ENCODE measurements around the gene CYREN. TPM values are rescaled to one million over a fixed set of nuclear protein-coding genes. Genes with fewer than 3 reads are reported as not detected.

Gene CYREN
- total RNA-seq, 6 experiments from 2014 or later: 26.4 to 32.8 (median 30.0) TPM

GRCh38 chr7:135168489-135169140 lies 1.9 kb downstream of the CYREN start:
- Mint-ChIP-seq H3K9me3 (no peaks in the 10 kb centered on the region), H3K27me3 (ENCODE audit: insufficient read depth) (peaks cover 3% of the 10 kb centered on the region; the same call in 1 of the 2 replicates), H3K36me3 (ENCODE audit: low read depth) (peaks cover 54% of the 10 kb centered on the region), H3K27ac (peak overlapping the region; percentile 94), H3K4me1 (ENCODE audit: low read depth) (peaks cover 42% of the 10 kb centered on the region), H3K4me3 (peak overlapping the region; percentile 97)
- no peak for TF ChIP-seq CTCF (IDR thresholded peaks at IDR 0.05)
- DNase-seq: no peak

GRCh38 chr7:135168001-135168400 lies 2.5 kb downstream of the CYREN start:
- DNase-seq: no peak
- peaks cover 3% of the 10 kb centered on the region; the same call in 1 of the 2 replicates for H3K27me3 Mint-ChIP-seq (ENCODE audit: insufficient read depth)
- H3K4me3 Mint-ChIP-seq: peak overlapping the region; percentile 20; the same call in 1 of the 2 replicates
- no peak overlapping the region; the same call in 1 of the 2 replicates for H3K27ac Mint-ChIP-seq
- TF ChIP-seq CTCF (IDR thresholded peaks at IDR 0.05): no peak
- peaks cover 54% of the 10 kb centered on the region for H3K36me3 Mint-ChIP-seq (ENCODE audit: low read depth)
- H3K9me3 Mint-ChIP-seq: no peaks in the 10 kb centered on the region
- peaks cover 42% of the 10 kb centered on the region for H3K4me1 Mint-ChIP-seq (ENCODE audit: low read depth)

- TF ChIP-seq CTCF (IDR thresholded peaks at IDR 0.05): no peak
- Mint-ChIP-seq H3K27me3 (ENCODE audit: insufficient read depth) (peaks cover 3% of the 10 kb centered on the region; the same call in 1 of the 2 replicates), H3K4me3 (no peak overlapping the region), H3K27ac (no peak overlapping the region), H3K4me1 (ENCODE audit: low read depth) (peaks cover 42% of the 10 kb centered on the region), H3K9me3 (no peaks in the 10 kb centered on the region), H3K36me3 (ENCODE audit: low read depth) (peaks cover 56% of the 10 kb centered on the region)
- DNase-seq: no peak
Observed at GRCh38 chr7:135167365-135167917, 3.1 kb downstream of the CYREN start.

- TF ChIP-seq CTCF (IDR thresholded peaks at IDR 0.05): no peak
- Mint-ChIP-seq H3K27me3 (ENCODE audit: insufficient read depth) (peaks cover 4% of the 10 kb centered on the region; the same call in 1 of the 2 replicates), H3K36me3 (ENCODE audit: low read depth) (peaks cover 62% of the 10 kb centered on the region), H3K27ac (peak overlapping the region; percentile 16; the same call in 1 of the 2 replicates), H3K4me1 (ENCODE audit: low read depth) (peaks cover 36% of the 10 kb centered on the region), H3K9me3 (no peaks in the 10 kb centered on the region), H3K4me3 (no peak overlapping the region)
- DNase-seq: no peak
Observed at GRCh38 chr7:135166338-135166990, 4.0 kb downstream of the CYREN start.

- H3K4me3 Mint-ChIP-seq: no peak overlapping the region
- H3K36me3 Mint-ChIP-seq (ENCODE audit: low read depth): peaks cover 62% of the 10 kb centered on the region
- H3K9me3 Mint-ChIP-seq: no peaks in the 10 kb centered on the region
- H3K4me1 Mint-ChIP-seq (ENCODE audit: low read depth): peaks cover 36% of the 10 kb centered on the region
- no peak for DNase-seq
- no peak for TF ChIP-seq CTCF (IDR thresholded peaks at IDR 0.05)
- H3K27me3 Mint-ChIP-seq (ENCODE audit: insufficient read depth): peaks cover 4% of the 10 kb centered on the region; the same call in 1 of the 2 replicates
- H3K27ac Mint-ChIP-seq: no peak overlapping the region
Observed at GRCh38 chr7:135165862-135166261, 4.6 kb downstream of the CYREN start.

All from HFFc6 (cell line).